GM18505 (cell line): Measurements from ENCODE around the gene ACAP1.

Source experiments
- ATAC-seq: cut with Tn5 transposase; IDR thresholded peaks from one replicate; pipeline ENCODE4 v1.9.1; 2021; ENCODE audit not compliant: unreplicated experiment
- POLR2A ChIP-seq: IDR thresholded peaks from 4 replicates; pipeline ENCODE4 v1.6.1; 2011; ENCODE audit warnings: borderline replicate concordance; ENCODE audit not compliant: insufficient read depth, insufficient read length; ENCODE audit errors: extremely low read depth

Gene ACAP1

GRCh38 chr17:7389924-7390910 lies 53.9 kb downstream of the ACAP1 start:
- no peak for TF ChIP-seq POLR2A
- no peak for ATAC-seq

- TF ChIP-seq POLR2A = no peak
- ATAC-seq = no peak
Observed at GRCh38 chr17:7391307-7391706, 55.0 kb downstream of the ACAP1 start.

DNA sequence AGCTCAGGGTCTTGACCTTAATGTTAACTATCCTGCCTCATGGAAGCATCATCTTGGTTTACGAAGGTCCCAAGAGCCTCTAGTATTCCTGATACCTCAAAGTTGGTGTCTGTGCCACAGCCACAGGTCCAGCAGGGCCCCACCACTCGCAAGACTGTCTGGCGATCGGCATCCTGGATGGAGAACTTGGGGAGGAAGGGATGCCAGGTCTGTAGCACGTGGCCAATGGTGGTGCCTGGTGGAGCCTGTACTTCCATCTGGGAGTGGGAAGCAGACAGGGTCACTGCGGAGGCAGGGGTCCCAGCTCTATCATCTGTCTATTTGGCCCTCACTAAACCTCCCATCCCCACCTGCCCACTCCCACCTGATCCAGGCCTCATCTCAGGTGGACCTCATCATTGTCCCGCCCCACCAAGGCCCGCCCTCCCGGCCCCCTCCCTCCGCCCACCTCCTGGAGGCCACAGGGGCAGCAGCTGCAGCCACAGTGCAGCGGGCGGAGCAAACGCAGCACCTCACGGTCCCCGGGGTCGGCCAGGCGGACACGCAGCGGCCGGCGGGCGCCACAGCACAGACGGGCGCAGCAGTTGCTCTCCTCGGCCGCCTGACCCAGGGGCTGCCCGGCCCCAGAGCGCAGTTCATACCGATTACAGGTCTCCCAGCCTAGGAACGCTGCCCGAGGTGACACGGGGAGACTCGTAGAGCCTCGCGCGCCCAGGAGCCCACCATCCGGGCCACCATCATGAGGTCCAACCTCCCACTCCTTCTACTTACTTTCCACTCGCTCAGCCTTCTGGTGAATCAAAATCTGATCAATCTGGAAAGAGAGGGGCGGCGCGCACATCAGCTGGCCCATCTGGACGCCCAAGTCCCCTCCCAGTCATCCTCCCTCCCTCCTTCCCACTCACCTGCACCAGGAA lies 56.6 kb downstream of the ACAP1 start:
- no peak for TF ChIP-seq POLR2A

GRCh38 chr17:7393613-7394451 lies 57.5 kb downstream of the ACAP1 start:
- TF ChIP-seq POLR2A = no peak
- peak; percentile 48 for ATAC-seq

More for the DNA sequence above, 56.6 kb downstream of the ACAP1 start:
- ATAC-seq = no peak

GRCh38 chr17:7394452-7395191 lies 58.3 kb downstream of the ACAP1 start, which contains the start of gene PLSCR3:
Gene PLSCR3 (minus strand): TSS chr17:7394525. CDS start chr17:7394110, 415 bp downstream.
- peak; percentile 76 for TF ChIP-seq POLR2A
- ATAC-seq = peak; percentile 70

DNA sequence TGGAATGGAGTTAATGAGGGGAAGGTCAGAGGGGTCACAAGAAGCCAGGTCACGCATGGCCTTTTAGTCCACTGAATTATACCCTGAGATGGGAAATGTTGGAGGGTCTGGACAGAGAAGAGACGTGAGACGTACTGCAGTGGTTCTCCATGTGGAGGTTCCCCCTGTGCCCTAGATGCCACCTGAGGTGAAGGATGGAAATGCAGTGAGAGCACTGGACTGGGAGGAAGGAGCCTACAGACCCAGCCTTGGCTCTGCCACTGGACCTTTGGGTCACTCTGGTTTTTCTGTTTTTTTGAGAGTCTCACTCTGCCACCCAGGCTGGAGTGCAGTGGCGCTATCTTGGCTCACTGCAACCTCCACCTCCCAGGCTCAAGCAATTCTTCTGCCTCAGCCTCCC lies 59.8 kb downstream of the ACAP1 start:
- TF ChIP-seq POLR2A = no peak
- no peak for ATAC-seq

GRCh38 chr17:7398612-7399011 lies 62.3 kb downstream of the ACAP1 start:
- no peak for ATAC-seq

More at GRCh38 chr17:7398612-7399011, 62.3 kb downstream of the ACAP1 start:
- no peak for TF ChIP-seq POLR2A
